AG04449 (cell line): ENCODE measurements around the gene IFNB1.
A peak's percentile ranks its signal among the peaks of the same experiment; 100 is the strongest.

ENCODE experiments used
- CTCF ChIA-PET: fragments of 350-600 bp; formaldehyde crosslinking; extraction: SDS; loops from one replicate; lab custom pipeline; 2021; ENCODE audit warnings: antibody characterized with exemption; lab: Yijun Ruan, JAX
- POLR2A ChIA-PET: fragments of 400-600, 350-600 bp; formaldehyde crosslinking; extraction: SDS; loops from one replicate; lab custom pipeline; 2020; ENCODE audit warnings: antibody characterized with exemption, inconsistent platforms; lab: Yijun Ruan, JAX
- DNase-seq: peaks from one replicate; pipeline ENCODE4 v3.0.0-alpha.2; 2010; ENCODE audit warnings: low read depth, low spot score
- H3K4me3 ChIP-seq: 2 replicates; pipeline ENCODE4 v1.5.1; 2011; ENCODE audit warnings: low read depth, mild to moderate bottlenecking, control low read depth, low read length
- TF ChIP-seq, protein P1 (sequence below): IDR thresholded peaks from one replicate; pipeline ENCODE4 v1.5.1; 2011; ENCODE audit warnings: mild to moderate bottlenecking, moderate library complexity, low read length, control low read depth, inconsistent platforms; ENCODE audit not compliant: insufficient read depth; ENCODE audit errors: missing control alignments

Gene IFNB1

GRCh38 chr9:21070171-21070571 is 7.6 kb downstream of the IFNB1 start:
- ChIA-PET POLR2A (interaction anchor here (0.8 kb wide), 1 partner anchor 89 kb away, joined by 3 read pairs; no protein-coding TSS in a partner anchor), CTCF (interaction anchor here (1.6 kb wide), 1 partner anchor 129 kb away, joined by 5 read pairs; no protein-coding TSS in a partner anchor)
- peak; percentile 90 for DNase-seq
- TF ChIP-seq, protein P1, sequence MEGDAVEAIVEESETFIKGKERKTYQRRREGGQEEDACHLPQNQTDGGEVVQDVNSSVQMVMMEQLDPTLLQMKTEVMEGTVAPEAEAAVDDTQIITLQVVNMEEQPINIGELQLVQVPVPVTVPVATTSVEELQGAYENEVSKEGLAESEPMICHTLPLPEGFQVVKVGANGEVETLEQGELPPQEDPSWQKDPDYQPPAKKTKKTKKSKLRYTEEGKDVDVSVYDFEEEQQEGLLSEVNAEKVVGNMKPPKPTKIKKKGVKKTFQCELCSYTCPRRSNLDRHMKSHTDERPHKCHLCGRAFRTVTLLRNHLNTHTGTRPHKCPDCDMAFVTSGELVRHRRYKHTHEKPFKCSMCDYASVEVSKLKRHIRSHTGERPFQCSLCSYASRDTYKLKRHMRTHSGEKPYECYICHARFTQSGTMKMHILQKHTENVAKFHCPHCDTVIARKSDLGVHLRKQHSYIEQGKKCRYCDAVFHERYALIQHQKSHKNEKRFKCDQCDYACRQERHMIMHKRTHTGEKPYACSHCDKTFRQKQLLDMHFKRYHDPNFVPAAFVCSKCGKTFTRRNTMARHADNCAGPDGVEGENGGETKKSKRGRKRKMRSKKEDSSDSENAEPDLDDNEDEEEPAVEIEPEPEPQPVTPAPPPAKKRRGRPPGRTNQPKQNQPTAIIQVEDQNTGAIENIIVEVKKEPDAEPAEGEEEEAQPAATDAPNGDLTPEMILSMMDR: no peak
- H3K4me3 ChIP-seq: no peak overlapping the region

DNA sequence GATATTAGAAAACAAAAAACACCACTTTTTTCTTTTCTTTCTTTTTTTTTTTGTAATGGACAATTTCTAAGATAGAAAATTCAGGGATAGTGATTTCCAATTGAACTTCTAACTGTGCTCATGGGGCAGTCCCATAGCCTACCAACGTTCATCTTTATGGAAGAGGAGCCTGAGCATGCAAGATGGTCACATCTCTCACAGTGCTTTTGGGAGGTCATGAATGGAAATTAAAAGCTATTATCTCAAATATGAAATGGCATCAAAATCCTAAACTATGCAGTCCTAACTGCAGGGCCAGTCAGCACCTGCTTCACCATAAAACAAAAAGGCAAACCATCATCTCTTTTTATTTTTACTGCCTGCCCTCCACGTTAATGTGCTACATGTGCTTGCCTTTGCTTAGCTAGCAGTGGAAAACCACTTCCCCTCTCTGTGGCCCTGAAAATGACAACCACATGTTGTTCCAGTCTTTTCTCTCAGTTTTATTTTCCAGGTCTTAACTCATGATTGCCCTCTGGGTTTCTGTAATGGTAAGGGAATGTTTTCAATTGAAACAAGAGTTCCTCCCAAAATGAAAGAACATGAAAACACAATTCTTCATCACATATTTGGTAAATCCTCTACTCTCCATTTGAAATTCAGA is 16.7 kb downstream of the IFNB1 start:
- ChIA-PET POLR2A (no interaction called here), CTCF (interaction anchor here (1.0 to 1.6 kb wide), 4 partner anchors 17 to 436 kb away, joined by 3 to 4 read pairs (median 3); partner anchors contain the start of gene IFNB1)
- TF ChIP-seq, protein P1: no peak
- no peak overlapping the region for H3K4me3 ChIP-seq
- no peak for DNase-seq

- CTCF ChIA-PET: no interaction called here
- no peak for DNase-seq
- no peak overlapping the region for H3K4me3 ChIP-seq
- TF ChIP-seq, protein P1: no peak
- POLR2A ChIA-PET: no interaction called here
Observed at GRCh38 chr9:21056931-21057330, 20.8 kb downstream of the IFNB1 start.

DNA sequence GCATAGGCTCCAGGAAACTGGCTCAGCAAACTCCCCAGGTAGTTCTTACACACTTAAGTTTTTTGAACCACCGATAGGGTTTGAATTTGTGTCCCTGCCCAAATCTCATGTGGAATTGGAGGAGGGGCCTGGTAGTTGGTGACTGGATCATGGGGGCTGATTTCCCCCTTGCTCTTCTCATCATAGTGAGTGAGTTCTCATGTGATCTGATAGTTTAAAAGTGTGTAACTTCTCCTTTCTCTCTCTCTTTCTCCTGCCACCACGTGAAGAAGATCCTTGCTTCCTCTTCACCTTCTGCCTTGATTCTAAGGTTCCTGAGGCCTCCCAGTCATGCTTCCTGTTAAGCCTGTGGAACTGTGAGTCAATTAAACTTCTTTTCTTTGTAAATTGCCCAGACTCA is 23.9 kb downstream of the IFNB1 start:
- TF ChIP-seq, protein P1: no peak
- POLR2A ChIA-PET: no interaction called here
- no peak overlapping the region for H3K4me3 ChIP-seq
- CTCF ChIA-PET: no interaction called here
- DNase-seq: no peak

- no peak overlapping the region for H3K4me3 ChIP-seq
- POLR2A ChIA-PET: no interaction called here
- no peak for DNase-seq
- CTCF ChIA-PET: no interaction called here
- TF ChIP-seq, protein P1: no peak
Observed at GRCh38 chr9:21047281-21047691, 30.5 kb downstream of the IFNB1 start.

DNA sequence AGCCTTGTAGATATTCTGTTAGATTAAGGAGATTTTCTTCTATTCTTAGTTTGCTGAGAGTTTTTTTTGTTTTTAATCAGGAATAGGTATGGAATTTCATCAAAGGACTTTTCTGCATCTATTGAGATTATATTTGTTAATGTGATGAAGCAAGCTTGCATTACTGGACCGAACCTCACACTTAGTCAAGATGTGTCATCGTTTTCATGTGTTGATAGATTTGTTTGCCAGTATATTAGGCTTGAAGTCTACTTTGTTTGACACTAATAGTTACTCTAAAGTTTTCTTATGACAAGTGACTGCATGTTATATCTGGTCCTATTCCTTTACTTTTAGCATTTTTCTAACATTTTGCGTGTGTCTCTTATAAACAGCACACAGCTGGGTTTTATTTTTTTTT is 33.9 kb downstream of the IFNB1 start:
- H3K4me3 ChIP-seq: no peak overlapping the region
- ChIA-PET POLR2A (no interaction called here), CTCF (interaction anchor here (0.6 to 0.7 kb wide), 2 partner anchors 49 to 66 kb away, joined by 3 read pairs; no protein-coding TSS in a partner anchor)
- DNase-seq: no peak
- TF ChIP-seq, protein P1: no peak
